ENCODE results near the gene RNH1.
"Not testable (repeated sequence)": the region's sequence is repeated elsewhere in the genome, so short reads cannot be mapped to it uniquely, and the experiment has no call there.

Gene RNH1

DNA sequence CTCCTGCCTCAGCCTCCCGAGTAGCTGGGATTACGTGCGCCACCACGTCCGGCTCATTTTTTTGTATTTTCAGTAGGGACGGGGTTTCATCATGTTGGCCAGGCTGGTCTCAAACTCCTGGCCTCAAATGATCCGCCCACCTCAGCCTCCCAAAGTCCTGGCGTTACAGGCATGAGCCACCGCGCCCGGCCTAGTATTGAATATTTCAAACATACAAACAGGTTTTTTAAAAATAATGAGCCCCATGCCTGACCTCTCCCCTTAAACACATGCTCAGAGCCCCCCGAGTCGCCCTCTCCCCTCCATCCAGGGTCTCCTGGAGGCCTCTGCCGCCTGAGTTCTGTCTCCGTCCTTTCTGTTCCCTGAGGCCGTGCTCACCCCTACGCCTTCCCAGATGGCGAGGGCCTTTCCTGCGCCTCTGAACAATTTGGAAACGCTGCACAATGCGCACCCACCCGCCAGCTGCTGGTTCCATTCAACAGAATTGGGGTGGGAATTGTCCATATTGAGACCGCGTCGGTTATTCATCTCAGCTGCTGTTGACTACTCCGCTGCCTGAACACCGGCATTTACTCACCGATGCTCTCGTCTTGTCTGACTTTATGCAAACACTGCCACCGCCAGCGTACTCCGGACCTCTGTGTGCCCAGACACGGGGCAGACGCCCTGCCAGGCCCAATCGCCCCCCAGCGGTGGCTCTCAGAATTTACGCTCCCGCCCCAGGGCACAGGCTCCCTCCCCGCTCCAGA is 13.6 kb upstream of the RNH1 start:
- no peak for DNase-seq (ENCODE audit: low read depth in 2 of 2)

DNA sequence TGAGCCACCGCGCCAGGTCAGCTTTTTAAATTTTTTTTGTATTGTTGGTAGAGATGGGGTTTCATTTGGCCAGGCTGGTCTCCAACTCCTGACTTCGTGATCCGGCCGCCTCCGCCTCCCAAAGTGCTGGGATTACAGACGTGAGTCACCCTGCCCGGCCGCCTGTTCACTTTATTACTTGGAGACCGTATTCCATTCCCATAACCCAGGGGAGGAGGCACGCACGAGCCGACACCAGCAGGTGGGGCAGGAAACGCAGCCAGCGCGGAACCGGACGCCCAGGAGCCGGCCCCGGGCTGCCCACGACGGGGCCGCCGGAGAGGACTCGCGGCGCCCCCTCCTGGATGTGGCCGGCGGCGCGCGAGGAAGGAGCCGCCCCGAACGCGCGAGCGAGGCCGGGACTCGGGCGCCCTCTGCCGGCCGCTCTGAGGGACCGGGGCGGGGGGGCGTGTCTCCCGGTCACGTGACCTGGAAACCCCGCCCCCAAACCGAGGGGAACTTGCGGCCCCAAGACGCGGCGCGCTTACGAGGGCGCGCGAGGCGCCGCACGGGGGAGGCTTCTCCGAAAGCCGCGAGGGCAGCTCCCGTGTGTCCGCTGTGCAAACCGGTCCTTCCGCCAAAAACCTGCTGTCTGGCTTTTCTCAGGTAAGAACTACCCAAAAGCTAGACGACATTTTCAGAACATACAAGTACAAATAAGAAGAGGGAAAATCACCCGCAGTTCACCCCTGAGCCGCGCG is 11.6 kb upstream of the RNH1 start:
- peak; percentile 79 to 83 for DNase-seq (ENCODE audit: low read depth in 2 of 2)

DNA sequence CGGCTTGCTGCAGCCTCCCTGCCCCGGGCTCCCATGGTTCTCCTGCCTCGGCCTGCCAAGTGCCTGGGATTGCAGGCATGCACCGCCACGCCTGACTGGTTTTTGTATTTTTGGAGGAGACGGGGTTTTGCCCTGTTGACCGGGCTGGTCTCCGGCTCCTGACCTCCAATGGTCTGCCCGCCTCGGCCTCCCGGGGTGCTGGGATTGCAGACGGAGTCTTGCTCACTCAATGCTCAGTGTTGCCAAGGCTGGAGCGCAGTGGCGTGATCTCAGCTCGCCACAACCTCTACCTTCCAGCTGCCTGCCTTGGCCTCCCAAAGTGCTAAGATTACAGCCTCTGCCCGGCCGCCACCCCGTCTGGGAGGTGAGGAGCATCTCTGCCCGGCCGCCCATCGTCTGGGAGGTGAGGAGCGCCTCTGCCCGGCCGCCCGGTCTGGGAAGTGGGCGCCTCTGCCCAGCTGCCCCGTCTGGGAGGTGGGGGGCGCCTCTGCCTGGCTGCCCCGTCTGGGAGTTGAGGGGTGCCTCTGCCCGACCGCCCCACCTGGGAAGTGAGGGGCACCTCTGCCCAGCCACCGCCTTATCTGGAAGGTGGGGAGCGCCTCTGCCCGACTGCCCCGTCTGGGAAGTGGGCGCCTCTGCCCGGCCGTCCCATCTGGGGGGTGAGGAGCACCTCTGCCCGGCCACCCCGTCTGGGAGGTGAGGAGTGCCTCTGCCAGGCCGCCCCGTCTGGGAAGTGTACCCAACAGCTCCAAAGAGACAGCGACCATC is 10.1 kb upstream of the RNH1 start:
- DNase-seq (ENCODE audit: low read depth in 2 of 2): not testable (repeated sequence)

DNA sequence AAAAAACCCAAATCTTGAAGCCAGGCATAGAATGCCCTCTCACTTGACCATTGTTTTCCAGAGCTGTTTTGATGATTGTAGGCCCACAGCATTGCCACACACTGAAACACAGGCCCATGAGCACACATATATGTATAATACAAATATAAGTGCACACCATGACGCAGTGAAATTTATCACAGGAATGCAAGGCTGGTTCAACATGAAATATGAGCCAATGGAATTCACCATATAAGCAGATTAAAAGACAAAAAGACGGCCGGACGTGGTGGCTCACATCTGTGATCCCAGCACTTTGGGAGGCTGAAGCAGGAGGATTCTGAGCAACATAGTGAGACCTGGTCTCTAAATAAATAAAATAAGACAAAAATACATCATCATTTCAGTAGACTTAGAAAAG is 9.4 kb upstream of the RNH1 start:
- DNase-seq (ENCODE audit: low read depth in 2 of 2): no peak

DNA sequence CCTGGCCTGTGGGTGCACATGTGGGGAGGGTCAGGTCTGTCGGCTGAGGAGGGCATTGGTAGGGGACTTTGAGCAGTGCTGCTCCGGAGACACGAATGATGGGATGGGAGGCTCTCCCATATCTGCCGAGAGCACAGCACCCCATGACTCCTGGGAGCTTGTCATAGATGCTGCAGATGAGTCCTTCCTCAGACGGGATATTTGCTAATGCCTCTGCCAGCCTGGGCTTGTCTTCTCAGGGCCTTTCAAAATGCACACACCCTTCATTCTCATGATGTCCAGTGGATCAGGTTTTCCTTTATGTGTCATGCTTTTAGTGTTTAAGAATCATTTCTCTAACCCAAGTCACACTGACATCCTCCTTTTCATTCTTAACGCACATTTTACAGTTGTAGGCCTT is 8.1 kb upstream of the RNH1 start:
- DNase-seq (ENCODE audit: low read depth in 2 of 2): no peak

DNA sequence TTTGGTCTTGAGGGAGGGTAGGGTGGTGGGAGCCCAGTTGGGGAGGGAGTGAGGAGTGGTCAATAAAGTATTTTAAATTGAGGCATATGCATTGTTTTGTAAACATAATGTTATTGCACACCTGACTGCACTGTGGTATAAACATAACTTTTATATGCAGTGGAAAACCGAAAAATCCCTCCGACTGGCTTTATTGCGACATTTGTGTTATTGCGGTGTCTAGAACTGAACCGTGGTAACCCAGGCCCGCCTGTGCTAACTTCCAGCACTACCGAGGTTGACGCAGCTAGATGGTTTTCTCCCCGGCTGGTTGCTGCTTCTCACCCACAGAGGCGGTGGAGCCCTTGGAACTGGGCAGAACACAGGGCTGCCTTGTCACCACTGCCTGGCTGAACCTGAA is 7.6 kb upstream of the RNH1 start:
- no peak for DNase-seq (ENCODE audit: low read depth in 2 of 2)

DNA sequence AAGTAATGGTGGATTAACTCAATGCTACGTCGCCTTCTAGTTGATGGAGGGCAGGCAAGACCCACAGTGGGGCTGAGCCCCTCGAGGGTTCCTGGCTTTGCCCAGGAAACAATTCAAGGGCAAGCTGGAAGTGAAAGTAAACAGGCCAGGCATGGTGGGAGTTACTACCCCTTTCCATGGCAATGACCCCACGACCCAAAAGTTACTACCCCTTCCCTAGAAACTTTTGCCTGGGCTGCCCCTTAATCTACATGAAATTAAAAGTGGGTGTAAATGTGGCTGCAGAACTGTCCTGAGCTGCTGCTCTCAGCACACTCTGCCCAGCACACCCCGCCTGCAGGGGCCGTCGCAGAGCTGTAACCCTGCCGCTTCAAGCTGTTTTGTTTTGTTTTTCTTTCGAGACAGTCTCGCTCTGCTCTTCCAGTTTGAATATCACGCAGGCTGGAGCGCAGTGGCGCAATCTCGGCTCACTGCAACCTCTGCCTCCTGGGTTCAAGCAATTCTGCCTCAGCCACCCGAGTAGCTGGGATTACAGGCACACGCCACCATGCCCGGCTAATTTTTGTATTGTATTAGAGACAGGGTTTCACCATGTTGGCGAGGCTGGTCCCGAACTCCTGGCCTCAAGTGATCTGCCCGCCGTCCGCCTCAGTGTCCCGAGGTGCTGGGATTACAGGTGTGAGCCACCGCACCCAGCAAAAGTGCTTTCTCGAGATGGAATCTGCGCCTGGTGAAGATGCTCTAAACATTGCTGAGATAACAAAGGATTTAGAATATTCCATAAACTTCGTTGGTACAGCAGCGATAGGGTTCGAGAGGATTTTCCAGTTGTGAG is 5.9 kb upstream of the RNH1 start:
- DNase-seq (ENCODE audit: low read depth in 2 of 2): no peak

DNA sequence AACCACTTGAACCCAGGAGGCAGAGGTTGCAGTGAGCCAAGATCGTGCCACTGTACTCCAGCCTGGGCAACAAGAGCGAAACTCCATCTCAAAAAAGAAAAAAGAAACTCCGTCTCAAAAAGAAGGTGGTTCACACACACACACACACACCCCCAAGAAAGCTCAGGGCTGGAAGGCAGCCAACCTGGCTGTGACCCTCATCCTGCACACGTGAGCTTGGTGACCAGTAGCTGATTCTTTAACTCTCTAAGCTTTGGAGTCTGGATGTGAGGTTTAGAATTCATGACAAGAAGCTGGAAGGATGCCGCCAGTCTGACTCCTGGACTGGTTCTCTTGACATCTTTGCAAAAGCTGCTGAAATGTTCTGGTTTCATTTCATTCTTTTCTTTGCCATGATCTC is 1.9 kb upstream of the RNH1 start:
- no peak for DNase-seq (ENCODE audit: low read depth in 2 of 2)

DNA sequence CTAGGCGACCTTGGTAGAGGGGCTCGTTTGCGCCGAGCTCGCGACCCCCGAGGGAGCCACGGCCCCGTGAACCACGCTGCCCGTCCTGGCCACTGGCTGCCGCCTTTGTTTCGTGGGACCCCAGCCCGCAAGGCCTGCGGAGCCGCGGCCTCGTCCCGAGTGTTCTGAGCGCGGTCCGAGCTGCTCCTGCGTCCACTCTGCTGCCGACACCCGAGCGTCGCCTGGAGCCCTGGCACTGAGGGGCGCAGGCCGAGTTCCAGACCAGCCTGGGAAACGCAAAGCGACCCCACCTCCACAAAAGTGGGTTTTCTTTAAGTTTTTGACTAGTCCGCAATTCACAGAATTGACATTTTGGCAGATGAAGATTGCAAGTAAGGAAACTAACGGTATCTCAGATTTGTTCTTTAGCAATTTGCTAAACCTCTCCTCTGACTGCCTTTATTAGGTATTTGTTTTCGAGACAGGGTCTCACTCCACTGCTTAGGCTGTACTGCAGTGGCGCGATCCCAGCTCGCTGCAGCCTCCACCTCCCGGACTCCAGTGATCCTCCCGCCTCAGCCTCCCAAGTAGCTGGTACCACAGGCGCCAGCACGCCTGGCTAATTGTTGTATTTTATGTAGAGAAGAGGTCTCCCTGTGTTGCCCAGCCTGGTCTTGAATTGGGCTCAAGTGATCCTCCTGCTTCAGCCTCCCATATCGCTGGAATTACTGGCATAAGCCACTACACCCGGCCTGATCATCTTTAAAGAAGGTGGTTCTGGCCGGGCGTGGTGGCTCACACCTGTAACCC is 879 bp upstream of the RNH1 start:
- DNase-seq (ENCODE audit: low read depth in 2 of 2): no peak

DNA sequence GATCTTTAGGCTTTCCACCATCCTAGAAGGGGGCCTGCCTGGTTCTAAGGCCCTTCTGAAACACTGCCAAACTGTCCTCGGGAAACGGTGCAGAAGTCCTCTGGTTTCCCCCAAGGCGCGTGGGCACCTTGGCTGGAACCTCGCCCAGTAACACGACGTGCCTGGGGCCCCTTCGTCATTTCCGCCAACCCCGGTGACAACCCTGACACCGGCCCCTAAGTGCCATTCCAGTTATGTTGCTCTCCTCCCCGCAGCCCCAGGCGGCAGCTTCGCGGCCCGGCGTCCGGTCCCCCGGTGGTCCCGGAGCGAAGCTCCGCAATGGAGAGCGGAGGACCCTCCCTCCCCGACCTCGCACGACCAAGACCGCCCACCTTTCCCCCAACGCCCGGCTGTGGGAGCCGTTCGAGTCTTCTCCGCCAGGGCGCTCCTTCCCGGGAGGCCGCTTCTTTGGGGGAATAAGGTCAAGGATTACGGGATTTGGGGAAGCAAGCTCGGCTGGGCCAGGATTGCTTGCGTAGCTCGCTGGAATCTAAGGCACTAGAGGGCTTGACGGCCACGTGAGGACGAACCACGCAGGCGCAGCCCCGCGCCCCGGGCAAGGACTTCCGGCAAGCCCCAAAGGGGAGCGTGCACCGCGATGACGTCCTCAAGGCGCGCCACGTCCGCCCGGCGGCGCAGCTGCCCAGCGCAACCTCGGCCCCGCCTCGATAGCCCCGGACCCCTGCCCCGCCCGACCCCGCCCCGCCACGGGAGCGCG is 626 bp downstream of the RNH1 start:
- peak; percentile 96 to 98 for DNase-seq (ENCODE audit: low read depth in 2 of 2)

DNA sequence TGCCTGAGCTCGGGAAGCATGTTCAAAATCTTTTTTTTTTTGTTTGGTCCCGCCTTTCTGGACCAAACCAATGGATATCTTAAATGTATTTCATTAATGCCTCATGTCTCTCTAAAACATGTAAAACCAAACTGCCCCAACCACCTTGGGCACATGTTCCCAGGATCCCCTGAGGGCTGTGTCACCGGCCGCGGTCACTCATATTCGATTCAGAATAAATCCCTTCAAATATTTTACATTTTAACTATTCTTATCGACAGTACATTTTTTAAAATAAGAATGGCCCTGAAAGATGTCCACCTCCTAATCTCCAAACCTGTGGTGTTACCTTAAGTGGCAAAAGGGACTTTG is 2.1 kb downstream of the RNH1 start:
- no peak for DNase-seq (ENCODE audit: low read depth in 2 of 2)

DNA sequence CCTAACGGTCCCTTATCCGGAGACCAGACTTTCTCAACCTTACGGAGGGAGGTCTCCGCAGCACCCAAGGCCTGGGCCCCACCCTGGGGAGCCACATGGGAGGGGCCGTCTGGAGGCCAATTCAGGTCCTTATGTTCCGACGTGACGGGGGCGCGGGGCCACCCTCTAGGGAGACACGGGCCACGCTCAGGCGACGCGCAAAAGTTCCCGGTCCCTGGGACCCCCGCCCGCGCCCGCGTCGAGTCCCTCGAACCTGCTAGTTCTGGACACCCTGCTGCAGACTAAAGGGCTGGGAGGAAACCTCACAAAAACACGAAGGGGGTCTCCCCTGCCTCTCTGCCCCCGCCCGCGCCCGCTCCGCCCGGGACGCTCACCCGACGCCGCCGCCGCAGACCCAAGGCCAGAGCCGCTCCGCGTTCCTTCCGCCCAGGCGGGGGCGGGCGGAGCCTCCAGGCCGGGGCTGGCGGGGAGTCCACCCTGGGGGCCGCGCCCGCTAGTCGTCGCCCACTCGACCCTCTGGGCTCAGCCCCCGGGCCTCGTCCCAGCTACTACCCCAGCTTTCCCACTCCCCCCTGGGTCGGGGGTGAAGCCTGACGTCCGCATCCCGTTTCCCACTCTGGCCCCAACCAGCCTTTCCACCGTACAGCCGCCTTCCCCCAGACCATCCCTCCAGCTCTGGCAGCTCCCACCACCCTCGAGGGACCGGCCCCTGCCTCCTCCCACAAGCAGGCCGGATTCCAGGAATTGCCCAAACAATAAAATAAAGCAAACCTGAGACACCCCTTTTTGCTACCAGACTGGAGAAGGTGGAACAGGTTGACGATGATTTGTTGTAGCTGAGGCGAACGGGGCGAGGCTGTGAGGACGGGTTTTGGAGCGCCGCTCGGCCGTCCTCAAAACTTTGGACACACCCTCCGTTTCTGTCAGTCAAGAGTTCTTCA is 2.7 kb downstream of the RNH1 start:
- peak in 1 of 2 donors; percentile 14 for DNase-seq (ENCODE audit: low read depth in 2 of 2)

DNA sequence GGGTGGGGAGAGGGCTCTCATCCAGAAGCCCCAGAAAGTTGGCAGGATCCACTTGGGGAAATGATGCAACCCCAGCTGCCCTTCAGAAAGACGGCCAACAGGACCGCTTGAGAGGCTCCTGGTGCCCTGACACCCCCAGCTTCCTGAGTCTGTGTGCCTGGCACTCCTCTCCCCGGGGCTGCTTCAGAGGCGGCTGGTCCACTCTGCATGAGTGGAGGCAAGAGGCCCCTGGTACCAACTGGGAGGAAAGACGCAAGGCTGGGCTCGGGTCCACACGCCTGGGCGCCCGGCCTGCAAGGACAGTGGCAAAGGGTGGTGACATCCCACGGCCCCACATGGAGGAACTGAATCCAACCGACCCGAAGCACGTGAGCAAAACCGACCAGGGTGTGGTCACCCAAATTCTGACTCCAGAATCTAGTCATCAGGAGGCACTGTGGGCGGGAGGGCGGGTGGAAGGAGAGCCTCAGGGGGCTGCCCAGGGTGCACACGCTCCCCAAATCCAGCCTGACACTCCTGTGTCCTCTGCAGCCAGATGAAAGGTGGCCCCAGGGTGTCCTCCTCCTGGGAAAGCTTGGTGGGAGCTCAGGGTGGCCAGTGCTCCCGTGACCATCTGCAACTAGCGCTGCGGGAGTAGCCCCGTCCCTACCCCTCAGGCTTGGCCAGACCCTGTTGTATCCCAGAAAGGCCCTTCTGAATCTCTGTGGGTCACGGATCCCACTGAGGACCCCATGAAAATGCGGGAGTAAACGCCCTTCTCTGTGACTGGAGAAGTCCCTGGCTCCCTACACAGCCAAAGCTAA is 3.7 kb downstream of the RNH1 start:
- DNase-seq (ENCODE audit: low read depth in 2 of 2): peak in 1 of 2 donors; percentile 14

DNA sequence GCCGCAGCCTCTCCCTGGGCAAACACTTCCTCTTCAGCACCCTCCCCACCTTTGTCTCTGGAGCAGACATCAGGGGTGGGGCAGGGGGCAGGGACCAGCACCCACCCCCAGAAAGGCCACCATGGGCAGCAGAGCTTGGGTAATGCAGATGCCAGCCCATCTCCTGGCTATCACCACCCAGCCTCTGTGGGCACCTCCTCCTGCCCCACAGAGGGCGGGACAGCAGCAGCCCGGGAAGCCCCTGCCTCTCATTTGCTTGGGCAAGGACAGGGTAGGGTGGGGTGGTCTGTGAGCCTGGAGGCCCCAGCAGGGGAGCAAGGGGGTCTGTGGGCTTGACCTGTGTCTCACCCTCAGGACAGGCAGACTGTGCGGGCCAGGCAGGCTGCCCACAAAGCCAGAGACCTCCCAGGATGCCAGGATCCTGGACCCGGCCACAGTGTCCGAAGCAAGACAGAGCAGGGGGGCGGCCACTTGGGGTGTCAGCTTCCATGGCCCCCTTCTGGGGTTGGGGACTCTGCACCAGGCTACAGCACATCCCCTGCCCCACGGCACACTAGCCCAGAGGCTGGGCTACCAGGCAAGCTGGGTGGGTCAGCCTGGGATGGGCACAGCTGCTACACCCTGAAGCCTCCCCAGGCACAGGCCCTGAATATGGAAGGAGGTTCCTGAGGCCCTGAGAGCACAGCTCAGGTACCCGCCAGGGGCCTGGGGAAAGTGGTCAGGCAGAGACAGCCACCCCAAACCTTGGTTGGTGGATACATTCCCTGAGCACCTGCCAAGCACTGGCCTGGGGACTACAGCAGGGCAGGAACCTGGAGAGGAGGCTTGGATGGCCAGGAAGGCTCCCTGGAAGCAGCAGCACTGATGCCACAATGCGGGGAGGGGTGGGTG is 4.5 kb downstream of the RNH1 start:
- no peak for DNase-seq (ENCODE audit: low read depth in 2 of 2)

DNA sequence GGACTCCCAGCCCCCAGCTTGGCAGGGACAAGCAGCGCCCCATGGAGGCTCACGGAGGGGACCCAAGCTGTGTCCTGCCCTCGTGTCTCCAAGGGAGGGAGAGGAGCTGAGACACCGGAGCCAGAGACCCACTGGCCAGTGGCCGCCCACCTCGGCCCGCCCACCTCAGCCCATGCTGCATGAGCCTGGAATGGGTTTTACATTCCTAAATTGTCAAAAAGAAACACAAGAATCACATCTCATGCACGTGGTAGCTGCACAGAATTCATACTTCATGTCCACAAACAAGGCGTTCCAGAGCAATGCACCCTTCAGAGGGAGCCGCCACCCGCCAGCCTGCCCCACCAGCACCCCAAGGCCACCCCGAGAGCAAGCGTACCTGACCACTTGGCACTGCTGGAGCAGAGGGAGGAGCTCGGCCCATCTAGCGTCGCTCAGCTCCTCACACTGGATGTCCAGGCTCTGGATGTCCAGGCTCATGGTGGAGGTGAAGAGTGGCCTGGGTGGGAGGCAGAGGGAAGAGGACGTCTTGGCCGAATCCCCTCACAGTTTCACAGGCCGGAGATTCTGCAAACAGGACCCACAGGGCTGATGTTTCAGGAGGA is 5.3 kb downstream of the RNH1 start:
- DNase-seq (ENCODE audit: low read depth in 2 of 2): no peak

DNA sequence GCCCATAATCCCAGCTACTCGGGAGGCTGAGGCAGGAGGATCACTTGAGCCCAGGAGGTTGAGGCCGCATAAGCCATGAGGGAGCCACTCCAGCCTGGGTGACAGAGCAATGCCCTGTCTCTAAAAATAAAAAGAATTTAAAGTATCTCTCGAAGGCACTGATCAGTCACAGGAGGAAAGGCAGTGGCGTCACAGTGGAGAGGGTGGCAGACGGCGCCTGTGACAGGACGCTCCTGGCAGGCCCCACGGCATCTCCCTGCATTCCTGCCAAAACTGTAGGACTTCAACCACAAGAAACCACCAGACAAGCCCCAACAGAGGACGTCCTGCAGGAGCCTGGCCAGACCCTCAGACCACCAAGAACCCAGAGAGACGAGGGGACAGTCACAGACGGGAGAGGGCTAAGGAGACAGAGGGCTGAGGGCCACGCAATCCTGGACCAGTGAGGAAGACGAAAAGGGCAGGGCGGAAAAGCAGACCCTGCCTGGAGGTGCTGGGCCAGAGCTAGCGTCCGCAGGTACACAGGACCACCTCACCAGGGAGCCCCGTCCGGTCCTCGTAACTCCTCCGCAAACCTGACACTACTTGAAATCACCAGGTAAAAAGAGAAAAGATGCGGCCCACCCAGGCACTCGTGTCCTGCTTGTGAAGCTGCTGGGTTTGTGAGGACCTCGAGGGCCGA is 5.9 kb downstream of the RNH1 start:
- DNase-seq (ENCODE audit: low read depth in 2 of 2): no peak

All from stimulated activated CD8-positive, alpha-beta memory T cell treated with anti-CD3 and anti-CD28 coated beads, Interleukin-15, amount 100 ng/mL, for 48 hours (primary cell).